IMR-90 (cell line): ENCODE results near the gene GPR107. TPM values are rescaled to one million over a fixed set of nuclear protein-coding genes. Genes with fewer than 3 reads are reported as not detected.

ENCODE experiments used
- ATAC-seq: fragments of 200-7000 bp; cut with Tn5 transposase; 2 replicates; pipeline ENCODE4 v1.9.1; 2020; ENCODE audit warnings: low read depth, mild to moderate bottlenecking, moderate library complexity
- BruUV-seq: library from RNA; stranded (reverse); fragments of 400-500 nt; replicated peaks from 2 replicates; lab custom pipeline; 2021; lab: Mats Ljungman, UMichigan
- CTCF ChIA-PET: fragments of 300-600 bp; formaldehyde crosslinking; extraction: SDS; loops from one replicate; lab custom pipeline; 2021; ENCODE audit warnings: antibody characterized with exemption; lab: Yijun Ruan, JAX
- POLR2A ChIA-PET: fragments of 300-600 bp; sonication (Branson Sonifier 250); formaldehyde crosslinking; loops from one replicate; lab custom pipeline; 2022; ENCODE audit warnings: antibody characterized with exemption; ENCODE audit not compliant: unreplicated experiment; lab: Charles Lee
- DNase-seq: peaks from one replicate; pipeline ENCODE4 v3.0.0; 2013
- H2AFZ ChIP-seq: replicated peaks from 2 replicates; pipeline ENCODE3; 2013; ENCODE audit warnings: low read length, mild to moderate bottlenecking; ENCODE audit not compliant: poor library complexity
- H2AK5ac ChIP-seq: 2 replicates; pipeline ENCODE4 v1.6.1; 2013; ENCODE audit warnings: low read depth, low read length, inconsistent platforms
- H2AK9ac ChIP-seq: replicated peaks from 2 replicates; pipeline ENCODE3; 2013; ENCODE audit warnings: mild to moderate bottlenecking, low read depth, low read length, moderate library complexity; ENCODE audit not compliant: poor library complexity
- H2BK120ac ChIP-seq: 2 replicates; pipeline ENCODE4 v1.6.1; 2013; ENCODE audit warnings: low read depth, low read length, inconsistent platforms
- H2BK15ac ChIP-seq: 3 replicates; pipeline ENCODE4 v1.6.1; 2013; ENCODE audit warnings: low read depth, low read length, inconsistent platforms
- H2BK20ac ChIP-seq: 2 replicates; pipeline ENCODE4 v1.6.1; 2013; ENCODE audit warnings: low read depth, mild to moderate bottlenecking, inconsistent platforms, low read length, moderate library complexity
- H2BK5ac ChIP-seq: 2 replicates; pipeline ENCODE4 v1.6.1; 2013; ENCODE audit warnings: mild to moderate bottlenecking, low read depth, low read length, inconsistent platforms; ENCODE audit not compliant: poor library complexity, severe bottlenecking
- H3K14ac ChIP-seq: replicated peaks from 2 replicates; pipeline ENCODE4 v1.6.1; 2013; ENCODE audit warnings: low read depth, low read length, inconsistent platforms
- H3K18ac ChIP-seq: 2 replicates; pipeline ENCODE4 v1.6.1; 2013; ENCODE audit warnings: low read depth, low read length, control low read depth
- H3K23ac ChIP-seq: 2 replicates; pipeline ENCODE4 v1.6.1; 2013; ENCODE audit warnings: low read depth, low read length, inconsistent platforms
- H3K27ac ChIP-seq: 2 replicates; pipeline ENCODE4 v1.5.1; 2013; ENCODE audit warnings: mild to moderate bottlenecking, control low read depth, low read length; ENCODE audit not compliant: insufficient read depth
- H3K27me3 ChIP-seq: 2 replicates; pipeline ENCODE4 v1.6.1; 2013; ENCODE audit warnings: low read length; ENCODE audit not compliant: control insufficient read depth, insufficient read depth
- H3K36me3 ChIP-seq: 2 replicates; pipeline ENCODE4 v1.6.1; 2013; ENCODE audit warnings: low read length, mixed read lengths; ENCODE audit not compliant: control insufficient read depth, insufficient read depth
- H3K4ac ChIP-seq: 2 replicates; pipeline ENCODE4 v1.6.1; 2013; ENCODE audit warnings: low read depth, low read length, inconsistent platforms
- H3K4me1 ChIP-seq: 2 replicates; pipeline ENCODE4 v1.6.1; 2013; ENCODE audit warnings: low read length, mixed read lengths; ENCODE audit not compliant: control insufficient read depth, insufficient read depth
- H3K4me2 ChIP-seq: 2 replicates; pipeline ENCODE4 v1.6.1; 2013; ENCODE audit warnings: low read depth, mild to moderate bottlenecking, control low read depth, low read length, moderate library complexity
- H3K4me3 ChIP-seq: 2 replicates; pipeline ENCODE4 v1.5.1; 2013; ENCODE audit warnings: low read depth, mild to moderate bottlenecking, control low read depth, low read length, moderate library complexity; ENCODE audit not compliant: insufficient read depth
- H3K56ac ChIP-seq: 2 replicates; pipeline ENCODE4 v1.6.1; 2013; ENCODE audit warnings: low read length, inconsistent platforms; ENCODE audit not compliant: insufficient read depth; ENCODE audit errors: extremely low read depth
- H3K79me1 ChIP-seq, 2 experiments: 2 replicates each; pipeline ENCODE4 v1.6.1; 2013; ENCODE audit warnings: low read length in 2 of 2, inconsistent platforms in 1 of 2, low read depth in 1 of 2
- H3K9ac ChIP-seq: 2 replicates; pipeline ENCODE4 v1.6.1; 2013; ENCODE audit warnings: low read depth, low read length, control low read depth
- H3K9me1 ChIP-seq: 2 replicates; pipeline ENCODE4 v1.6.1; 2013; ENCODE audit warnings: low read length, inconsistent platforms; ENCODE audit not compliant: insufficient read depth
- H3K9me3 ChIP-seq: 2 replicates; pipeline ENCODE4 v1.6.1; 2013; ENCODE audit warnings: low read length; ENCODE audit not compliant: control insufficient read depth, insufficient read depth
- H4K20me1 ChIP-seq: 2 replicates; pipeline ENCODE4 v1.6.1; 2013; ENCODE audit warnings: low read length, inconsistent platforms; ENCODE audit not compliant: insufficient read depth
- H4K5ac ChIP-seq: 2 replicates; pipeline ENCODE4 v1.6.1; 2013; ENCODE audit warnings: mild to moderate bottlenecking, low read depth, low read length, control low read depth
- H4K8ac ChIP-seq, 2 experiments: 2 replicates each; pipeline ENCODE4 v1.6.1; 2013; ENCODE audit warnings: low read depth in 2 of 2, low read length in 2 of 2, control low read depth in 1 of 2, inconsistent platforms in 1 of 2
- H4K91ac ChIP-seq: 2 replicates; pipeline ENCODE4 v1.6.1; 2013; ENCODE audit warnings: low read depth, low read length, inconsistent platforms; ENCODE audit not compliant: insufficient read depth
- BHLHE40 ChIP-seq: fragments of 150-350 bp; IDR thresholded peaks from 2 replicates; pipeline ENCODE4 v1.6.1; 2016; ENCODE audit warnings: mild to moderate bottlenecking, low read depth, low read length
- CEBPB ChIP-seq: IDR thresholded peaks from 2 replicates; pipeline ENCODE4 v1.6.1; 2012; ENCODE audit warnings: low read depth, low read length, improper control_type of control experiment
- CHD1 ChIP-seq: IDR thresholded peaks from 2 replicates; pipeline ENCODE4 v1.6.1; 2012; ENCODE audit warnings: low read depth, low read length, improper control_type of control experiment
- CTCF ChIP-seq: conservative IDR thresholded peaks from 2 replicates; pipeline ENCODE4 v1.5.1; 2012; ENCODE audit warnings: mild to moderate bottlenecking, low read depth, low read length, improper control_type of control experiment
- ELK1 ChIP-seq: fragments of 150-350 bp; IDR thresholded peaks from 2 replicates; pipeline ENCODE4 v1.6.1; 2016; ENCODE audit warnings: low read depth, mild to moderate bottlenecking, low read length, moderate library complexity, borderline replicate concordance
- FOS ChIP-seq: fragments of 150-350 bp; IDR thresholded peaks from 2 replicates; pipeline ENCODE4 v1.6.1; 2016; ENCODE audit warnings: low read depth, low read length
- MAFK ChIP-seq: IDR thresholded peaks from 2 replicates; pipeline ENCODE4 v1.6.1; 2012; ENCODE audit warnings: low read depth, low read length, improper control_type of control experiment
- MAZ ChIP-seq: IDR thresholded peaks from 2 replicates; pipeline ENCODE4 v1.6.1; 2012; ENCODE audit warnings: low read depth, mild to moderate bottlenecking, low read length, improper control_type of control experiment, moderate library complexity, borderline replicate concordance
- MXI1 ChIP-seq: IDR thresholded peaks from 2 replicates; pipeline ENCODE4 v1.6.1; 2012; ENCODE audit warnings: low read depth, mild to moderate bottlenecking, low read length, moderate library complexity, borderline replicate concordance
- NFE2L2 ChIP-seq: fragments of 150-350 bp; IDR thresholded peaks from 2 replicates; pipeline ENCODE4 v1.6.1; 2016; ENCODE audit warnings: low read depth, mild to moderate bottlenecking, low read length
- POLR2A ChIP-seq: IDR thresholded peaks from 2 replicates; pipeline ENCODE4 v1.6.1; 2012; ENCODE audit warnings: mild to moderate bottlenecking, low read depth, low read length
- RAD21 ChIP-seq: IDR thresholded peaks from 2 replicates; pipeline ENCODE4 v1.6.1; 2012; ENCODE audit warnings: low read length, improper control_type of control experiment
- RCOR1 ChIP-seq: IDR thresholded peaks from 2 replicates; pipeline ENCODE4 v1.6.1; 2012; ENCODE audit warnings: mild to moderate bottlenecking, low read length, improper control_type of control experiment; ENCODE audit not compliant: insufficient replicate concordance
- USF2 ChIP-seq: fragments of 150-350 bp; IDR thresholded peaks from 2 replicates; pipeline ENCODE4 v1.6.1; 2017; ENCODE audit warnings: mild to moderate bottlenecking, antibody characterized with exemption, low read length, low read depth
- whole genome bisulfite sequencing, 2 experiments: methylation state at CpG; one replicate each; pipeline versions ENCODE4 v1.1.5 to v1.1.7; 2013; ENCODE audit warnings: missing lambda C conversion rate in 2 of 2; ENCODE audit not compliant: insufficient read length in 1 of 2; ENCODE audit errors: extremely low coverage in 2 of 2; 5-methylcytosine and 5-hydroxymethylcytosine counted together
- dilution Hi-C: fragments of 300-500 bp; cut with HindIII; formaldehyde crosslinking; loops from one replicate; pipeline ENCODE4 v1.14.3; 2018; ENCODE audit warnings: low sequenced_read_pairs; ENCODE audit not compliant: unreplicated experiment
- in situ Hi-C: fragments of 300-500 bp; cut with MboI; formaldehyde crosslinking; loops from 3 replicates; pipeline ENCODE4 v1.14.3; 2019; ENCODE audit warnings: low sequenced_read_pairs, inconsistent platforms, mixed read lengths
- intact Hi-C: fragments of 100-400 bp; cut with micrococcal nuclease; formaldehyde crosslinking; loops from 2 replicates; pipeline ENCODE4 v1.10.0; 2022
- polyA plus RNA-seq, 3 experiments: library from polyadenylated mRNA; depleted of rRNA; stranded (reverse); fragments of >200 nt; gene quantifications; 2 replicates each; pipeline ENCODE4 v1.2.3, GENCODE V29; 2012; ENCODE audit warnings: low replicate concordance in 1 of 3
- total RNA-seq: library from RNA; depleted of rRNA; stranded (reverse); fragments of >200 nt; gene quantifications from 2 replicates; pipeline ENCODE4 v1.2.3, GENCODE V29; 2012

GPR107 gene
- total and polyA plus RNA-seq, 2 of the 4 experiments (the other 2 are of a cell fraction): 16.7 to 21.6 TPM

GRCh38 chr9:130119519-130120298, 66.0 kb downstream of the GPR107 start:
- Histone ChIP-seq H2AFZ (no peak overlapping the region), H2BK20ac (no peak overlapping the region)
- in situ Hi-C loops: loop anchor here (25.0 kb wide), 2 partner anchors 118 to 543 kb away; partner anchors contain the start of gene PRDM12
- TF ChIP-seq ELK1 (no peak), CHD1 (no peak), RAD21 (no peak), USF2 (no peak), BHLHE40 (no peak), FOS (no peak), MXI1 (no peak), POLR2A (no peak), NFE2L2 (no peak), CTCF (no peak), MAFK (no peak), MAZ (no peak), CEBPB (no peak), RCOR1 (no peak)

More at GRCh38 chr9:130119519-130120298, 66.0 kb downstream of the GPR107 start:
- H2AK9ac ChIP-seq: peak overlapping the region; percentile 17
- ChIA-PET POLR2A (no interaction called here), CTCF (interaction anchor here (0.8 kb wide), 1 partner anchor 12 kb away, joined by 3 read pairs; no protein-coding TSS in a partner anchor)
- H3K56ac ChIP-seq: no peak overlapping the region
- H3K79me1 ChIP-seq: peaks cover 0 to 46% of the 10 kb centered on the region in 2 experiments; a peak in 2 of 4 replicates
- H3K9me1 ChIP-seq: peaks cover 25% of the 10 kb centered on the region
- dilution Hi-C loops: loop anchor here (25.0 kb wide), 1 partner anchor 118 kb away; no protein-coding TSS in a partner anchor
- H2BK5ac ChIP-seq: no peak overlapping the region
- H3K9ac ChIP-seq: no peak overlapping the region
- peak overlapping the region; percentile 8; the same call in 1 of the 2 replicates for H2AK5ac ChIP-seq
- H3K18ac ChIP-seq: no peak overlapping the region
- H3K14ac ChIP-seq: 0 out of 2 replicates have a peak overlapping the region, but pooled peaks have one; percentile 26
- no peaks in the 10 kb centered on the region for H3K9me3 ChIP-seq
- H3K4me1 ChIP-seq: peaks cover 24% of the 10 kb centered on the region
- no TSS peak for BruUV-seq
- H2BK15ac ChIP-seq: no peak overlapping the region
- no peak overlapping the region for H3K4me3 ChIP-seq
- H3K4me2 ChIP-seq: no peak overlapping the region
- H4K8ac ChIP-seq: 0 out of 4 replicates have a peak overlapping the region, but pooled peaks of 1 of the 2 experiments have one; percentile 19
- H2BK120ac ChIP-seq: no peak overlapping the region
- DNase-seq (no peak), ATAC-seq (no peak)
- no peak overlapping the region for H3K4ac ChIP-seq
- H4K5ac ChIP-seq: no peak overlapping the region
- H3K36me3 ChIP-seq: peaks cover 27% of the 10 kb centered on the region
- H3K27me3 ChIP-seq: no peaks in the 10 kb centered on the region
- no peak overlapping the region for H4K91ac ChIP-seq
- no peak overlapping the region for H3K27ac ChIP-seq
- H4K20me1 ChIP-seq: peaks cover 6% of the 10 kb centered on the region
- 100% methylated on average over 2 of the region's 14 CpGs; no CpG with 5 or more reads in 1 of the 2 experiments for WGBS, 2 experiments
- intact Hi-C loops: no loop called here
- no peak overlapping the region for H3K23ac ChIP-seq
